Kidney capillary endothelial cell (primary cell): ENCODE data around the gene FREY1.

ENCODE experiments used
- DNase-seq: peaks from one replicate; pipeline ENCODE4 v3.0.0-alpha.2; 2018; ENCODE audit warnings: low spot score

The FREY1 gene, protein sequence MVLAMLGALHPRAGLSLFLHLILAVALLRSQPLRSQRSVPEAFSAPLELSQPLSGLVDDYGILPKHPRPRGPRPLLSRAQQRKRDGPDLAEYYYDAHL

DNA sequence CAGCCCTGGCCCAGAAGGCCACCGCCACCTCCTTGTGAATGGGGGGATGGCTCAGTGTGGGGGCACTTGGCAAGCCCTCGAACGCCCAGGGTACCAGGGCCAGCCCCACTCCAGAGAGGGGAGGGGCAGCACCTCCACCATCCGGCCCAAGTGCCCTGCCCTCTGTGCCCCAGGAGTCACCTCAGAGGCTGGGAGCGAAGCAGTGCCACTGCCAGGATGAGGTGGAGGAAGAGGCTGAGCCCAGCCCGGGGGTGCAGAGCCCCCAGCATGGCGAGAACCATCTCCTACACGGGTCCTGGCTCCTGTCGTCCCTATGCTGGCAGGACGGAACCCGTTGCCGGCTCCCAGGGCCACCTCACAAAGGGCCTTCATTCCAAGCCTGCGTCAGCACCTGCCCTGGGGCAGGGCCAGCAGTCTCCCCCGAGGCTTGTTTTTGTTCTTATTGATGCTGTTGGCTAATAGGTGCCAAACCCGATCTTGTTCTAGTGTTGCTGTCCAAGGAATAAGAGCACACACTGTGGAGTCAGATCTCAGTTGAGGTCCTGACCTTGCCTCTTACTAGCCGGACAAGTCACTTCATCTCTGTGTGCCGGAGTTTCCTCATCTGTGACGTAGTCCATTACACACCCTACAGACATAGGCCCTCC is at the start of gene FREY1:
FREY1 (minus strand) TSS at position 307 of the 647 bp plus-strand sequence; CDS start at position 281, 26 bp downstream.
- DNase-seq, result no peak

DNA sequence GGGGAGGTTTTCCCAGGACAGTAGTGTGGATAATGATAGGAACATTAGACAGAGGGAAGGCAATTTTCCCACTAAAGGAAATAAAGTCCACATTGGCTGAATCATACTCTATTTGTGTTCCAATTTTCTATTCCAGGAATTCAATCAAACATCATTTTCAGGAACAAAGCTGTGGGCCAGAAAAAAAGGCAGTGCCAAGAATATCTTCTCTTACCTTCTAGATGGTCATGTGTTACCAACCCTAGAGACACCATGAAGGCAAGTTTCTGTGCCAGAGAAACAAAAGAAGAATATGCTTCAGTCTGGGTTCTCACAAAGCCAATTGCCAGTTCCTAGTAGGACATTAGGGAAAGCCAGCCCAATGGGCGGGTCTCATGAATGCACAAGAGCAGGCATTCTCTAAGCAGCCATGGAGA is 42.9 kb upstream of the FREY1 start:
- no peak for DNase-seq

DNA sequence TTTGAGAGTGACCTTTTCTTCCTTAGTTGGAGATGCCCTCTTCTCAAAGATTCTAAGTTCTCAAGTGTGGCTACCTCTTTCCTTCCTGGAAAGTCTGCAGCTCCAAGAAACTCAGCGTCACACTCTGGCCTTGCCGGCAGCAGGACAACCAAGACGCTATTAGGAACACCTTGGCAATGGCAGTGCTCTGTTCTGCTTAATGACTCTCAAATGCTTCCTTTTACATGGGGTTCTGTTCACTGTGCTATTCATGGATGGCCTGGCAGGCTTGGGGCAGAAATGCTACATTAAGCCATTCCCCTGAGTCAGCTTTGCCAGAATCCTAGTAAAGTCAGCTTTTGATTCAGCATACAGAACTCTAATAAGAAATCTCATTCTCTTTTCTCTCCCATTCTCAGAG is 41.3 kb upstream of the FREY1 start:
- no peak for DNase-seq

DNA sequence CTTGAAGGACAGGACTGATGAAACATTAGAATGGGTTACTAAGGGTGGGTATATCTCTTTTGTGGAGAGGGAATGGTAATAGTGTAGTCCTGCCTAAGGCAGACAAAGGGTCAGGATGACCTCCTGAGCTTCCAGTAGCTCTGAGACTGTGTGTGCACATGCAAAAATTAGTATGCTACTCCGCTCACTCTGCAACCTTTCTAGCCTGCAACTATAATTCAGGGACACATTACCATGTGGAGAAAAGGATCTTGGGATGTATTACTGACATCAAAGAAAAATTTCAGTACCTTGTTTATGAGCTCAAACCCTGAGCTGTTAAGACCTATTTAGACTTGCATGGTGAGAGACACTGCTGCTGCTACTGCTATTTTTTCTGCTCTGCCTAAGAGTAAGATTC is 40.8 kb upstream of the FREY1 start:
- DNase-seq, result no peak

DNA sequence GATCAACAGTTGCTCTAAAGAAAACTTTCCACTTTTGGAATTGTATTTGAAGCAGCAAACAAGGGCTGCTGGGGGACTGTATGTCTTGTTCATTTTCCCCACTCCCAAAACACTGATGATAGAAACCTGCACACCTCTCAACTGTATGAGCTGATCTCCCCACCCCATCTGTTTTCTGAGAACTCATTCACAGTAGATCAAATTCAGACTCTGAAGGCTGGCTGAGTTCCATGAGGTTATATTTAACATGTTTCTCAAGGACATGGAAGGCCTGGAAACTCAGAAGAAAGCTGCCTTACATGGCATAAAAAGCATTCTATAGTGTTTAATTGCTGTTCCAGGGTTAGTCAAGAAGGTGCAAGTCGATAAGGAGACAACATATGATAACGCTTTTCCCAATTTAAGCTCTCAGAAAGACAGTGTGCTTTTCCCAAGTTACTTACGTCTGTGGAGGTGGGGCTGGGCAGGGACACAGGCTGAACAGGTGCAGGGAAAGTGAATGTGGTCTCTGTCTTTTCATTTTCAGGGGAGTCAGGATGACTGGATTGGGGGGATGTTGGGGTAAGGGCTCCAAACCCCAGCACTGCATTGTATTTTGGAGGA is 38.4 kb upstream of the FREY1 start:
- no peak for DNase-seq

DNA sequence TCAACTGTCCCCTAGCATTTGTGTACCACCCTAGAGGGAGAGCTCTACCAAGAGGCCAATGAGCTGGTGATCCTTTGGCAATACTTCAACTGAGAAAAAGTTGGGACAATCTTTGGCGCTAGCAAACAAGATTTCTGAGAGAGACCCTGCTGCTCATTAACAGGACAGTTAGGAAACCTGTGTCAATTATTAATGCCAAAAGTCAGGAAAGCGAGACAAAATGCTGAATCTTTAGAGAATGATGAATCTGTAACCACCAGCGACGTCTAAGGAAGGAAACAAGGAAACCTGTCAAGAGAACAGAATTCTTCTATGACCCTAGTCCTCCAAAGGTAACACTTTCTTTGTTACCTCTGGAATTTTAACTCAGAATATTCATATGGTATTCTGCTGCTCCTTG is 35.3 kb upstream of the FREY1 start:
- no peak for DNase-seq

DNA sequence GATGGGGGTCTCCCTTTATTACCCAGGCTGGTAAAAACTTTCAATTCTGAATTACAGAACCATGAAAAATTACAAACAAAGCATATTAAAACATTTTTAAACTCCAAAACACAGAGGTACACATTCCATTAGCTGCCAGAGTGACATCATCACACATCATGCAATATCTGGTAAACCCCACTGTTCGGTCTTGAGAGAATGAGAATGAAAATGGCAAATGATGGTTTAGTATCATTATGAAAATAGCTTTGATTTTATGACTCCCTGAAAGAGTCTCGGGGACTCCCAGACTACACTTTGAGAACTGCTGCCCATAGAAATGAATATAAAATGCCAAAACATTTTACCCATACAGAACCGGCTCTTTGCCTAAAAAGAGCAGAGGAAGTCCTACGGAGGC is 34.2 kb upstream of the FREY1 start:
- DNase-seq, result no peak

DNA sequence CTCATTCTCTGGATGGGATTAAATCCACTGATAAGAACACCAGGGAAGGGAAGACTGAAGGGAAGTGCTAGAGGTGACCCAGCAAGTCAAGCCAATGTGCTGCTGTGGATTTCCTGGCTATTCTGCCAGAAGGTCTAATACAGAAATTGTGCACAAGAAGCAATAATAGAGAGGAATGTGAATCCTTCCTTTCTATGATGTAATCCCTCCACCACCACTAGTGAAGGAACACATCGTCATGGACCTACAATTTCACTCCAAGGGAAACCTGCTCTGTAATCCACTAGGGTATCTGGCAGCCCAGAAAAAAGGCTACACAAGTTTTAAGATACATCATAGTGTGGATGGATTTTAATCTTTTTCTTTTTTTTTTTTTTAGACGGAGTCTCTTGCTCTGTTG is 32.8 kb upstream of the FREY1 start:
- no peak for DNase-seq

DNA sequence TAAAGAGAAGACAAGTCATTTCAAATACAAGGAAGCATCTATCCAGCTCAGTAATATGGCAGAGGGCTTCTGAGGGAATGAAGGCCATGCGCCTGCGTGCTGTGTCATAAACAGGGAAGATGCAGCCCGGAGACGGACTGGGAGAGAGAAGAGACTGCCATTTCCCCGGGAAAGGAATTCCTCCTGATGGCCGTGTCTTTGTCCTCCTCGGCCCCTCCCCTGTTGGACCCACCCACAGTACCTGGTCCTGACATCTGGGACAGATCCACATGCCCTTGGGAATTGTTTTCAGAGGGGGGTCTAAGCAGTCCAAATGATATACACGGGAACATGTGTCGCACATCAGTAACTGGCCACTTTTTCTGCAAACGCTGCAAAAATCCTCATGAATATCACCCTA is 30.8 kb upstream of the FREY1 start:
- DNase-seq, result no peak

DNA sequence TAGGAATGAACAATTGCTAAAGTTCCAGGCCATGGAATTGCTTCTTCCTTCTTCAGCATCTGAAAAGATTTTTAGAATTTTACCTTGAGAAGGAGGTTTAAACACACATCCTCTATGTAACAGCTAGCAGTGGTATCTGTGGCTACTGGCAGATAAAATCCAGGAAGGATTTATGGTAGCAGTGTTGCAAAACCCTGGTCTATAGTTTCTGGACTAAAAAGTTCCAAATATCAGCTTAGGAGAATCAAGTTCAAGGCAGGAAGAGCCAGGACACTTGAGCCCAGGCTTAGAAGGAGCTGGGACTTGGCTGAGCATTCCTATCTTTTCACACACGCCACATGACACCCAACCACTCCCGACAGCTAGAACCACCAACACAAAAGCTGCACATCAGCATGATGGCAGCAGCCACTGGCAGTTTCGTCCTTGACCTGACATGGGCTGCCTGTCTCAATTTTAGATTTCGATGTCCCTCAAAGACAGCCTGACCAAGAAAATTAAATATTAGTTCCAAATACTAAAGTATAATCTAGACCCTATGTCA is 29.5 kb upstream of the FREY1 start:
- DNase-seq, result no peak

DNA sequence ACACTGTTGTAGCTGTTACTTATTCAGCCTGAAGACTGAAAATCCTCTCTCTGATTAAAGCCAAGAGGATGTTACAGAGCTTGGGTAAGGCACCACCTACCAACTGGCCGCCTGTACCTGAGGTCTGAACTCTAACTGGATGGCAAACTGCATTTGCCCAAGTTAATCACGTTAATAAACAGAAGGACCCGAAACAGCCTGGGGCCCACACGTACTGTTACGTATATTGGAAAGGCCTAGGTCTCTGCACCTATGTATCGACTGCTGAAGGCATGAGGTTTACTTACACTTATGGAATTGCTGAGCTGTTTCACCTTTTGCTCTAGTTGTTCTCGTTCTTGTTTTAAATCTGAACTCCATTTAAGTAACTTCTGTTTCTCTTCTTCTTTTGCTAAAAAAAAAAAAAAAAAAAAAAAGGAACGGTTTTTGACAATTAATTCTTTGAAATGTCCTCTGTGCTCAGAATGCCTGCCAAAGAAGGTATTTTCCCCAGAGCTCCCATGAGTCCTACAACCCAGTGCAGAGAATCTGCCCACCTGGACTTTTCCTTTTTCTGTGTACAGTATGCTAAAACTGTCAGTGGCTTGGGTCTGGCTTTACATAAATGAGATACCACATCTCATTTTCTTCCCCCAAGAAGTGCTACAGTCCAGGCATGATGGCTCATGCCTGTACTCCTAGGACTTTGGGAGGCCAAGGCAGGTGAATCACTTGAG is 28.4 kb upstream of the FREY1 start:
- no peak for DNase-seq

DNA sequence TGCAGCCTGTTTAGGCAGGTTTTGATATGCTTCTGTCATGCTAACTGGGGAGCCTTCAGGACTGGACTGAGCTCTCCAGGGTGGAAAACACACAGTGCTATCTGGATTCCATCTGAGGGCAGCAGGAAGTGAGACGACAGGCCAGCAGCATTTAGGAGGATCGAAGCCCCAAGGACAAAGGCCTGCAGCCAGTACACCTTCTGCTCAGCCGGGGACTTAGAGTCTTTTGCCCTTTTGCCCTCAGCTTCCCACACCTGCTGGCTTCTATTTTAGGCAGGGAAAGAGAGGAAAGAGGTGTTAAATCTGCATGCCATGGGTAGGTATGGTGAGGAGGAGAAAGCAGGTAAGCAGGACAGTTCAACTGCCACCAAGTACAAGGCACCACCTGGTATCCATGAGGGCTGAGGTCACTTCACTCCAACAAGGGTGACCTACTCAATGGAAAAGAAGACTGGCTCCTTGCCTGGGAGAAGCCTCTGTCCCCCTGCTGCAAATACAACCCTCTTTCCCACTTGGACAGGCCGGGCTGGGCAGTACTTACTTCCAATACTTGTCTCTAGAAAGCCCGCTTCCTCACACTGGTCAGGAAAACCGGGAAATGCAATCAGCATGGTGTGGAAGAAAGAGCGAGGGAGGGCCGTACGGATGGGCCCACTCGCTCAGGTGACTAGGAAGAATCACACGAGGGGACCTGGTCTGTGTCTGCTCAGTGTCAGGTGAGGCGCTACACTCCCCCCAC is 27.7 kb upstream of the FREY1 start:
- no peak for DNase-seq

DNA sequence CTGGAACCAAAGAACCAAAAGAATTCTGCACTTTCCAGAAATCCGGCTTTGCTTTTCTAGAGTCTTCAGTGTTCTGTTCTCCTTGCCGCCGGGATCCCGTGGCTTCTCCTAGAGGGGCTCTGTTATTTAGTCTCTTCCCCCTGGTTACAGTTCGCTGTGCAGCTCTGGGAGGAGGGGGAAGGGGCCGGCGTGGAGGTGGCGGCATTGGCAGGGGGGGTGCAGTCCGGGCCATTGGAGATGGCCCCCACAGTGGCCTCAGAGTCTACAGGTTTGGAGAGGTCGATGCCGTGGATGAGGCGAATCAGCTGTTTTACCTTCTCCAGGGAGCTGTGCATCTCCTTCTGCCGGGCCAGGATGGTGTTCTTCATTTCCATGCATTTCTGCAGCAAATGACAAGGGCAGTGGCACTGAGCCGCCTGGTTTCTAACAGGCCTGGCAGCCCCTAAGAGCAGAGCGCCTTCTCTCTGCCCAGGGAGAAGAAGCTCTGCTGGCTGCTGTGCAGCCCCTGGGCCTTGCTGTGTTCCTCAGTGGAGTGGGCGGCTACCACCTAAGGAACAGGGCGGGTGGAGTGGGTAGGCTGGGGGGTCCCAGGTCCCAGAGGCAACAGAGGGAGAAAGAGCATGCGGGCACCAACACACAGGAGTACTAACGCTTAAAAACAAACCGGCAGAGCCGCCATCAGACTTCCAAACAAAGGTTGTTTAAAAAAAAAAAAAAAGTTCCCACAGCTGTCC is 26.9 kb upstream of the FREY1 start:
- no peak for DNase-seq

DNA sequence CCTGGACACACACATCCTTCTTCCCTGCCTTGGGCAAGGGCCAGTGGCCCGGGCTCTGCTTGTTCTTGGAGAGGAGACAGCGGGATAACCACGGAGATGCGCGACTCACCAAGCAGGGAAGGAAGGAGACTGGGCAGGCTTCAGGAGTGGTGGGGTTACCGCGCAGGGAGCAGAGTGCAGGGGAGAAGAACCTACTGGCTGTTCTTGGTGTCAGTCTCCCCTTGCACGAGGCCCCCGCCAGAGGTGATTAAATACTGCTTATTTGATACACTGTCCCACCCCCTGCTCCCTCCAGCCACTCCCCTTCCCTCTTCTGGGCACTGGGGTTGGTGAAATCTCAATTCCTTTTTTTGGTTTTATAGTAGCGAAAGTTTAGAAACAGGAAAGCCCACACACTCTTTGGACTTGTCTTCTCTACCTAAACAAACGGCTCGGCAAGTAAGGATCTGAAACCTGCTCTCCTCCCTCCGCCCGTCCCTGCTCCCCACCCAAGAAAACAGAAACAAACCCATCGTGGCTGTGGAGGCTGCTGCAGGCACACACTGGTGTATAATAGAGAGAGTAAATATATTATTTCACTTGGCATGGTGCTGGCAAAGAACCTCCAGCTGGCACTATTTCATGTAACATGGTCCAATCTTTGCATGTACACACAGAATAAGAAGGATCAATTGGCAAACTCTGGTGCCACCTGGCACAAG is 26.2 kb upstream of the FREY1 start:
- DNase-seq, result no peak

DNA sequence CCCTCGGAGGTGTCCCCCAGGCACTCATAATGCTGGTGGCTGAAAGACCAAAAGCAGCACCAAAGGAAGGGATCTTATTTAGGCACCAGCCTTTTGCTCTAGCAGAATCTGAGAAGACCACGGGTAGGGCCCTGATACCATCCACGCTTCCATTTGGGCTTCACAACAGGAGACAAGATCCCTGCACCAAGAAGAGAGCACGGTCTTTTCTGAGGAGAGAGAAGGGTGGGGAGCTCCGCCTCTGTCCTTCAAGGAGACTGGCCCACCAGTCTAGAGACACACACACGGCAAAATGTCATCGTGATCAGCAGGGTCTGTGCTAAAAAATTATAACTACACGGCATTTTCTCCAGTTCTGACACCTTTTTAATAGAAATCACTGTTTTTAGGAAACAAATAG is 25.1 kb upstream of the FREY1 start:
- DNase-seq, result no peak

DNA sequence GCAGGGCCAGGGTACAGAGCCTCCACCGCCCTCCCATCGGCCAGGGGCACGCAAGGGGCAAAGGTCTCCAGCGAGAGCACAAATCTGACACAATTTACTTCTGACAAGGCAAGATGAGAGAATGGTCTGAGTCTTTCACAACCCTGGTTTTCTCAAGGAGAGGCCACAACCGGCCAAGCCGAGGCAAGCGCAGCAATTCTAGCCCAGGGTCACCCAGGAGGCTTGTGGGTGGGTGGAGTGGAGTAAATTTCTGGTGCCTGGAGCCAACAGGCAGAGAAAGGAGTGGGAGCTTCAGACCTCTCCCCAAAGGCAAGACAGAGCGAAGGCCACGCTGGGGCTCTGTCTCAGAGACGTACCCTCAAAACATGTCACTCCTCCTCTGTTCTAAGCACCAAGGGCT is 24.7 kb upstream of the FREY1 start:
- no peak for DNase-seq

DNA sequence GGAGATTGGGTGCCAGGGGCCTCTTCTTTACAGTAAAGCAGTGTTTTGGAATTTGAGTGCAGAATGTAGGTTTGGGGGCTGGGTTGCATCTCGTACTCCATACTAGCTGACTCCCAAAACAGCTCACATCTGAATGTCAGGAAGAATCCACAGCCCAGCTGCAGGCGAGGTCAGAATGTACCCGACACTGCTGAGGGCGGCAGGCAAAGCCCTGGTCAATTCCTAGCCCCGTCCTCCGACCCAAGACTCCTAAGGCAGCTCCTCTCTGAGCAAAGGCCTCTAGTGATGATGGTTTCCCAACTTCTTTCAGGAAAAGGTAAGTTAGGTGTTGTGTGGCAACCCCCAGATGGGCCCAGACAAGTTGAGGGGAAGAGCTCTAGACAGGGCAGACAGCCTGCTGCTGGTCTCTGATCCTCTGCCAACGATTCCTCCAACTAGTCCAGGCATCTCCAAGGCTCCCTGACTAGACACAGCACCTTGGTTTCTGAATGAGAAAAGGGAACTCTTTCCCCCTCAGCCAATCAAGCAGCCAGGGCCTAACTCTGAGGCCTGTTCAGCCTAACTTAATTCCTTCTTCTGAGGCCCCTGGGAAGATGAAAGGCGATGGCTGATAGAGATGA is 24.0 kb upstream of the FREY1 start:
- DNase-seq, result no peak

DNA sequence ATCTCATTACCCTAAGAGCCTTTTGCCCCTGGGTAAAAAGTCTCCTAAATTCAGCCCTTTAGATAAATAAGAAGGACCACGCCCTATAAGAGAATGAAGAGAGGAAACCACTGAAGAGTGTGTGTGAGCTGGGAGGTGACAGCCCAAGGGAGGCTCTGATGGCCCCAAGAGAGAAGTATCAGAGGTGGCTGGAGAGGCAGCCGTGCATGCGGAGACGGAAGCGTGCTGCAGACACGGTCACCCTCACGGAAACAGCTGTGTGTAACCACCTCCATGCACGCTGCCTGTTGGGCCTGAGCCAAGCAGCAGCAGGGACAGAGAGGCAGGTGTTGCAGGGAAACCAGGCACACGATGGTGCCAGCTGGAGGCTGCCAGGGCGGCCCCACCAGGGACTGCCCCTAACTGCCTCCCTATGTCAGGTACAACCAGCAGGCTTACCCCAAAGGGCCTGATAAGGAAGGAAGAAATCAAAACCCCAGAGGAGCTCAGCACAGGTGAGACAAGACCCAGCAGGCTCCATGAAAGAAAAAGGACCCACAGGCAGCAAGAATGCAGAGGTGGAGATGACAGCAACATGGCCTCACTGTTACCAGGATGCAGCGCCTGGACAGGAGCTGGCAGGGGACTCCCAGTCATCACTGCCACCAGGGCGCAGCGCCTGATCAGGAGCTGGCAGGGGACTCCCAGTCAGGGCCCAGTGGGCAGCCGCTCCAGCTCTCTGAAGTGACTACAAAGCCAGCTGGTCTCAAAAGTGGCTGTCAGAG is 23.1 kb upstream of the FREY1 start:
- no peak for DNase-seq

DNA sequence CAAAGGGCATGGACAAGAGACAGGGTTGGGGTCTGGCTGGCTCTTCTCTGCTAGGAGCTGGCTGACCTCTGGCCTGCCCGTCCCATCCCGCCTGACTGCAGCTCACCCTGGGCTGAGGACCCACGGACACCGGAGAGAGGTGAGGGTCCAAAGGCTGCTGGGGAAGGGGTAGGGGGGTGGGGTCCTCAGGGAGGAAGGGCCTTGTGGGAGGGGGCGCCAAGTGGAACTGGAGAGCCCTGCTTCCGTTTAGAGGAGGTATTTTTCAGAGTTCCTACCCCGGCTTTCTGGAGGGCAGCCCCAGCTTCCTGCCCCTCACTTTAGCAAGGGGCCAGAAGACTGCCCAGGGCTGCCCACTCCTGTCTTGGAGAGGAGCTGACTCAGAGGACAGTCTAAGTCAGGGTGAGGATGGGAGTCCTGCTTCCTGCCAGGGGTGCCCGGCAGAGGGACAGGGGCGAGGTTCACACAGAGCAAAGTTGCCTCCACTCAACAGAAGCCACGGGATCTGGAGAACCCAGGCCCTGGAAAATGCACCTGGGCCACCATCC is 22.5 kb upstream of the FREY1 start:
- no peak for DNase-seq
